ENCODE measurements around the gene YJEFN3.

YJEFN3 gene

DNA sequence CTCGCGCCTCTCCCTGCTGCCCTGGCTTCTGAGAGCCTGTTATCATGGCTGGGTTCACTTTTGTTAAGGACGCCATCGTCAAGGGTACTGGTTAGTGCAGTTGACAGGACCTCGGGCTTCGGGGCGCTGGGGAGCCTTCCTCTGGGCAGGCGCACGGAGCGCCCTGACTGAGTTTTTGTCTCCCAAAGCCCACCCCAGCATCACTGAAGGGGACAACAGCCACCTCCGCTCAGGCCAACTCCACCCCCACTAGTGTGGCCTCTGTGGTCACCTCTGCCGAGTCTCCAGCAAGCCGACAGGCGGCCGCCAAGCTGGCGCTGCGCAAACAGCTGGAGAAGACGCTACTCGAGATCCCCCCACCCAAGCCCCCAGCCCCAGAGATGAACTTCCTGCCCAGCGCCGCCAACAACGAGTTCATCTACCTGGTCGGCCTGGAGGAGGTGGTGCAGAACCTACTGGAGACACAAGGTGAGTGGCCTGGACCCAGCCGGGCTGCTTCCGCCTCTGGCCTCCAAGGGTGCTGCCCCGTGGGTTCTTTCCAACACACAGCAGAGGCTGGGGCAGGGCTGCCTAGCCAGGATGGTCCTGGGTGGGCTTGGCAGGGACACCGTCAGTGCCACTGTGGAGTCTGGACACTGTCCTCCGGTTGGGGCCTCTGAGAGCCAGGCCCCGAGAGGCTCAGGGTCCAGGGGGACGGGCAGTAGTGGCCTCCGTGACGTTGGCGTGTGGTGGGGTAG lies 30.3 kb upstream of the YJEFN3 start:
- DNase-seq, result no peak

DNA sequence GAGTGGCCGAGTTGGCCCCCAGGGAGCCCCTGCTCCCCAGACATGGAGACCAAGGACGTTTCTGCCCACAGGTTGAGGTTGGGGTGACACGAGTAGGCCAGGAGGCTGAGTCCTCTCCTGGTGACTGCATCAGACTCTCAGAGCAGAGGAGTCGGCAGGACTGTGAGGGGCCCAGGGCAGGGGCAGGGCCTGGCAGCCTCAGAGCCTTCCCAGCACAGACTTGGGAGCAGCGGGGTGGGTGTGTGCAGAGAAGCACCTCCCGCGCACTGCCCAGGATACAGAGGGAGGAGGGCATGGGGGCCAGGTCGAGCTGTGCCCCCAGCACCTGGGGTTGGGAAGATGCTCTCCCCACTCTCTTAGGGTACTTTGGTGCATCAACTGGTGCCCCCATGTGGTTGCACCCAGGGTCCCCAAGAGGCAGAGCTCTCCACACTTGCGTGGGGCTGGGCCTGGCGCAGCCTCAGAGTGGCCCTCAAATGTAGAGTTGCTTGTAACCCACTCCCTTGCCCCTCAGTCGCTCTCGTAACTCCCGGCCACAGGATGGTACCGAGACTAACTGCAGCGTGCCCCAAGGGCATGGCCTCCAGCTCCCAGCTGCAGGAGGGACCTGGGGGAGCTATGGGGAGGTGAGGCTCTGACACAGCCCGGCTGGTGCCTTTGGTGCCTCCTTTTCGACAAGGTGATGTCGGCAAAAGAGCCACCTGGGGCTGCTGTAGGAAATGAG lies 29.3 kb upstream of the YJEFN3 start:
- no peak for DNase-seq

DNA sequence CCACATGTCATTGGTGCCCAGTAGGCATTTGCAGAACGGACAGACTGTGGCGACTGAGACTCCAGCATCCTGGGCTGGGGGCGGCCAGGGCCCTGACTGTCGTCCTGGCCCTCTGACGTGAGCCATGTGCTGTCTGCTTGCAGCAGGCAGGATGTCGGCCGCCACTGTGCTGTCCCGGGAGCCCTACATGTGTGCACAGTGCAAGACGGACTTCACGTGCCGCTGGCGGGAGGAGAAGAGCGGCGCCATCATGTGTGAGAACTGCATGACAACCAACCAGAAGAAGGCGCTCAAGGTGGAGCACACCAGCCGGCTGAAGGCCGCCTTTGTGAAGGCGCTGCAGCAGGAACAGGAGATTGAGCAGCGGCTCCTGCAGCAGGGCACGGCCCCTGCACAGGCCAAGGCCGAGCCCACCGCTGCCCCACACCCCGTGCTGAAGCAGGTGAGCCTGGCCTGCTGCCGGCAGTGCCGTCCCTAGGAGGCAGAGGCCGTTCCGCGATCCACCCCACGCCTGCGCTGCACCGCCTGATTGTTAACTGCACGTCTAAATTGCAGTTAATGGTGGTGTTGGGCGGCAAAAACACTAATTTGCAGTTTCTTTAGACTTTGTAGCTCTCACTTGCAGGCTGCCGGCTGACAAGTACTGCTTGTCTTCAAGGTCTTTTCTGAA lies 27.6 kb upstream of the YJEFN3 start:
- no peak for DNase-seq

DNA sequence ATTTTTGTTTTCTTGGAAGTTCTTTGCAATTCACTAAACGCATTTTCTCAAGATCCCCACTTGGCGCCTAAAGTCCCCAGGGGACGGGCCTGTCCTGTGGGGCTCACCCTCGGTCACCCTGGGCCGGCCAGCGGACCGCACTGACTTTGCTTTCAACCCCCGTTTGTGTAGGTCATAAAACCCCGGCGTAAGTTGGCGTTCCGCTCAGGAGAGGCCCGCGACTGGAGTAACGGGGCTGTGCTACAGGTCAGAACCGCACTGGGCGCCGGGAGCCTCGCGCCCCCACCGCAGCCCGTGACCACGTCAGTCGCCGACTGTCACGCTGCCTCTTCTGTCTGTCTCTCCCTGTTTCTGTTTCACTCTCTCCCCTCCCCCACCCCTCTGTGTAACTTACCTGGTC lies 26.9 kb upstream of the YJEFN3 start:
- DNase-seq, result no peak

DNA sequence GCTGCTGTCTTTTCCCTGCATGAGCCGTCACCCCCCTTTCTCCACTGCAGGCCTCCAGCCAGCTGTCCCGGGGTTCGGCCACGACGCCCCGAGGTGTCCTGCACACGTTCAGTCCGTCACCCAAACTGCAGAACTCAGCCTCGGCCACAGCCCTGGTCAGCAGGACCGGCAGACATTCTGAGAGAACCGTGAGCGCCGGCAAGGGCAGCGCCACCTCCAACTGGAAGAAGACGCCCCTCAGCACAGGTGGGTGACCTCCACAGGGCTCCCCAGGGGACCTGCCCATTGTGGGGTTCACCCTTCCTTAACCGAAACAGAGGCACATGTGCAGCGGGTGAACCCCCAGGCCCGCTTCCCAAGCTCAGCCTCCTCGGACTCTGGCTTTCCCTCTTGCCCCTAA lies 26.4 kb upstream of the YJEFN3 start:
- no peak for DNase-seq

DNA sequence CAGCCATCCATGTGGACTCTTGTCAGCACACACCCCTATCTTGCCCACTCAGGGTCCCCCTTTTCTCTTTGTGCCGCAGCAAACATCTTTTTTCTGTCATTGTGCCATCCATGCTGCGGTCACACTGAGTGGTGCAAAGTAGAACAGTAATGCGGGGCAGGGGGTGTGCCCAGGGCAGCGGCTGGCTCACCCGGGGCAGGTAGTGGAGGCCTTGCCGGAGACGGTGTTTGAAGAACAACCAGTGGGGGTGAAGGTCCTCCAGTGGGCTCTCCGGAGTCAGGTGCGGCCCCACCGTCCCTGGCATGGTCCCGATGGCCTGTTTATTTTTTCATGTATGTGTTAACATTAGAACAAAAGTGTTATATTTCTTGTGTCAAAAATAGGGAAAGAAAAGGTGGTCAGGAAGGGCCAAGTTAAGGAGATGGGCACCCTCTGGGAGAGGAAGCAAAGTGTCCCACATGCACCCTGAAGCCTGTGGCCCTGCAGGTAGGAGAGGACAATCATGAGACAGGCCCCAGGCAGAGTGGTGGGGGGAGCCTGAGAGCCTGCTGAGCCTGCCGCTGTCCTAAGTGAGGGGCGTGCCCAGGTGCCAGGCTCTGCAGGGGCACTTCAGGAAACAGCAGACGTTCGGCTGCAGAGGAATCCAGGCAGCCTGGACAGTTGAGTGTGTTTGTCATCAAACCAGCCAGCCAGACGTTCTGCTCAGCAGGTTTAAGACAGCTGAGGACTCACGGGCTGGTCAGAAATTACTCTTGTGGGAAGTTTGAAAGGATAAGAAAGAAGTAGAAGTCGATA lies 25.7 kb upstream of the YJEFN3 start:
- no peak for DNase-seq

DNA sequence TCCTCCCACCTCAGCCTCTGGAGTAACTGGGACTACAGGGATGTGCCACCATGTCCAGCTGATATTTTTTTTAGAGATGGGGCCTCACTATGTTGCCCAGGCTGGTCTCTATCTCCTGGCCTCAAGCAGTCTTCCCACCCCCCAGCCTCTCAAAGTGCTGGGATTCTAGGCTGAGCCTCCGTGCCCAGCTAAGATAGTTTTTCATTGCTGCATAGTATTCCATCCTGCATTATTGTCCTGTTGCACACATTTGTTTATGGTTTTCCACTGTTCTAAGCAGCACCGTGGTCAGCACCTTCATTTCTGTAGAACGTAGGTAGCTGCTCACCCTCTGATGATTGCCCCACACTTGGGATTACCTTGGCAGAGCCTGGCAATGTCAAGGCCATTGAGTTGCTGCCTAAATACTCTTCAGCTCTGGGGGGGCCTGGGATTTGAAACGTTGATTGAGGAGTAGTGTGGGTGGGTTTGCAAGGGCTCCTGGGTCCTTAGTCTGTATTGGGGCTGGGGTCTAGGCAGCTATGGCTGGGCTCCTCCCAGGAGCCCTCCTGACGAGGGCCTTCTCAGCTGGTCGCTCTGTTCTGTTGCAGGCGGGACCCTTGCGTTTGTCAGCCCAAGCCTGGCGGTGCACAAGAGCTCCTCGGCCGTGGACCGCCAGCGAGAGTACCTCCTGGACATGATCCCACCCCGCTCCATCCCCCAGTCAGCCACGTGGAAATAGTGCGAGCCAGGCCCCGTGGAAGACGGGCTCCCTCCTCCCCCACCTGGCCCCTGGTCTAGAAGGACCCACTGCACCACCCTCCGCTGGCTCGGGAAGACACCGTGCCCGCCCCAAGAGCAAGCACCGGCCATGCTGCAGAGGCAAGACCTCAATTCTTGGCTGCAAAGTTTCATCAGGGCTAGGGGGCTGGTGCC lies 23.7 kb upstream of the YJEFN3 start:
- DNase-seq, result no peak

DNA sequence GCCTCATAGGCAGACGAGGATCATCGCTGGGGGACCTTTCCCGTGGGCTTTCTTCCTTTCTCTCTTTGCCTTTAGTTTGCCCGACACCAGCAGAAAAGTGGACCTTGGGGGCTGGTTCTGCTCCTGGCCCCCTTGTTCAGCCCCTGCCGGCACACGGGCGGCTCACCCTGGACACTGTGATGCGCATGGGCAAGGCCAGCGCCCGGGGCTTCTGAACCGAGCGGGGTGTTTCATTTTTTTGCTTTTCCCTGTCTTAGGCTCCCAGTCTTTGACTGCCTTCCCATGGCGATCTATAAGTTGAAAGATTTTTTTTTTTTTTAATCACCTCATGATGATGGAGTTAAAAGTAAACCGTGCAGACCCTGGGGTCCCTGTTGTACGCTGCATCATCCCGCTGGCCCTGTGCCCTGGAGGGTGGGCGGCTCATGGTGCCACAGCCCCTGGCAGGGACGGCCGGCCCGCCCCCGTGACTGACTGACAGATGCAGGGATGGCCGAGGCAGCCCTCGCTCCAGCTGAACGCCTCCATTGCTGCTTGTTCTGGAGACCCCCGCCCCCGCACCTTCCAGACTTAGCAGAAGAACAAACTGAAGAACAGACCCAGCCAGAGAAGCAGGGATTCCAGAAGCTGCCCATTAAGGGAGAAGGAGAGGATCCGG lies 22.9 kb upstream of the YJEFN3 start:
- DNase-seq, result no peak

DNA sequence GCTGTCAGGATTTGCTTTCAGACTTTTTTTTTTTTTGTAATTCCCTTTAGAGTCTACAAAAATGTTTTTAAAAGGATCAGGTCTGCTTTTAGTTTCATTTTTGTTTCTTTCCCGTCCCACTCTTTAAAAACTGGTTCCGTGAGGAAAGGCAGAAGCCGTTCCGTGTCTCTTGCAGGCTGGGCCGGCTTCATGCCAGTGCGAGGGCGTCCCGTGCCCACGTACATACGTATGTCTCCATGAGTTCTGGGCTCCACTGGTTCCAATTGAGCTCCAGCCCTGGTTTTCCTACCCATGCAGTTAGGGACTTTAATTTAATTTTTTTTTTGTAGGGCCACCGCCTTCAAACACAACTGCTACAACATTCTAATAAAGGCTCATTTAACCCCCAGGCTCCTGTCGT lies 22.1 kb upstream of the YJEFN3 start:
- DNase-seq, result no peak

DNA sequence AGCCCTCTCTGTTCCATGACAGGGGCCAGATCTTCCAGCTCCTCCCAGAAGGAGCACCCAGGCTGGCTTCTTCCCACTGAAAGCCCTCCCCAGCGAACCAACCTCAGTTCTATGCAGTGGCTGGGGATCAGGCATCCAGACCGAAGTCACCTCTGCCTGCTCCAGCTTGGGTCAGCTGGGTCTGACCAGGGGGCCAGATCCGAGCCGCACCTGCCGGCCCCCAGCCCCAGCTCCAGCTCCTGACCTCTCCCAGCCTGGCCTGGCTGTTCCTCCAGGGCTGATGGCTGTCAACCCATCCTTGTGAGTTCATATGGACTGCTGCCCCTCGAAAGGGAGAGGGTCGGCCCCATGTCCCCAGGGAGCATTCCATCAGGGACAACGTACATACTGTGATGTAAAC lies 21.4 kb upstream of the YJEFN3 start:
- DNase-seq, result no peak

DNA sequence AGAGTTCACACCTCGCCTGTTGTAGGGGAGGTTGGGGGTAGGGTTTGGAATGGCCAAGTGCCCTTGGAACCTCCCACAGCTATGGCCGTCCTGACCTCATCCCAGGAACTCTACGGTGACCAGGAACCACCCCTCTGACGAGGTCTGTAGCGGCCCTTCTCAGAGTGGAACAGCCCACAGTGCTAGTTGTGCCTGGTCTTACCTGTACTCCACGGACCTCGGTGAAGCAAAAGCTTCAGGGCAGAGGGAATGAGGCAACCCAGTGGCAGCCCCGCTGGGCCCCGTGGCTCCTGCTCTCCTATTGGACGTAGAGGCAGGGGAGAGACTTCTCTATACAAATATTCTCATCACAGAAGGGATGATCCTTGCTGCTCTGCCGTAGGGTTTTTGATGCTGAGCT lies 20.5 kb upstream of the YJEFN3 start:
- no peak for DNase-seq

DNA sequence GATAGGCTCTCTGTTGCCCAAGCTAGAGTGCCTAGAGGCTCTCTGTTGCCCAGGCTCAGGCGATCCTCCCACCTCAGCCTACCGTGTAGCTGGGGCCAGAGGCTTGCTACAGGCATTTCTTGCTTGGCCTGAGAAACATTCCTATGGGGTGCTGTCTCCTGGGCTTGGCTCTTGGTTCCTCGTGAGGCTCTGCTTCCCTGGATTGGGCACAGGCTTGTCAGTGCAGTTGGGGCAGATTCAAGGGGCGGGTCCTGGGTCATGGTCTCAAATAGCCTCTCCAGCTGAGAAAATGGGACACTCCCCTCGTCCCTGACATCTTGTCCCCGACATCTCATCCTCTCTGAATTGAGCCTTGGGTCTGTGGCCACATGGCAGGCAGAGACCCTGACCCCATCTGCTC lies 18.3 kb upstream of the YJEFN3 start:
- no peak for DNase-seq

DNA sequence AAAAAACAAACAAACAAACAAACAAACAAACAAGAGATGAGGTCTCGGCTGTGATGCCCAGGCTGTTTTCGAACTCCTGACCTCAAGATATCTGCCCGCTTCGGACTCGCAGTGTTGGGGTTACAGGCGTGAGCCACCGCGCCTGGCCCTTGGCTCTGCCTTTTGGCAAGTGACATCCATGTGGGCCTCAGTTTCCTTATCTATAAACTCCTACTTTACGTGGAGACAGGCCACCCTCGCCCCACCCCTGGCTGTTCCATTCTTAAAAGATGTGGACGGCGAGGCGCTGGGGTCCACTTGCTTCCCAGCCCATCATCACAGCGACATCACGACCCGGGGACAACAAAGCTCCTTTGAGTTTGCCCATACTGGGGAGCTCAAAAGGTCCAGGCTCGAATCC lies 15.0 kb upstream of the YJEFN3 start:
- no peak for DNase-seq

DNA sequence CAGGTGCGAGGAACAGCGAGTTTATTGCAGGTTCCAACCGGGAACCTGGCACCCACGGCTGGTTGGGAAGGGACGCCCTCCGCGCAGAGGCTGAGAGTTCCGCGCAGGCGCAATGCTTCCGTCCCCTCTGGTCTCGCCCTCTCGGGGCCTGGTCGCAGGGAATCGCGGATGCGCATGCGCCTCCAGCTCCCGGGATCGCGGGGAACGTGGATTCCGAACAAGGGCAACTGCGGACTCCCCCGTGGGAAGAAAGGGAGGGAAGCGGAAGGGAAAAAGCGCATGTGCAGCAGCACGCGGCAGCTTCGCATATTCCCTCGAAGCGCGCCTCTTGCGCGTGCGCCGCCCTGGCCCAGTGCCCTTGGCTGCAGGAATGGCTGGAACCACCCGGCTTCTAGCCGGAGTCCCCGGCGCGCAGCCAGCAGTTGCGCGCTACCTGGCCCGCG lies 14.5 kb upstream of the YJEFN3 start:
- no peak for DNase-seq

DNA sequence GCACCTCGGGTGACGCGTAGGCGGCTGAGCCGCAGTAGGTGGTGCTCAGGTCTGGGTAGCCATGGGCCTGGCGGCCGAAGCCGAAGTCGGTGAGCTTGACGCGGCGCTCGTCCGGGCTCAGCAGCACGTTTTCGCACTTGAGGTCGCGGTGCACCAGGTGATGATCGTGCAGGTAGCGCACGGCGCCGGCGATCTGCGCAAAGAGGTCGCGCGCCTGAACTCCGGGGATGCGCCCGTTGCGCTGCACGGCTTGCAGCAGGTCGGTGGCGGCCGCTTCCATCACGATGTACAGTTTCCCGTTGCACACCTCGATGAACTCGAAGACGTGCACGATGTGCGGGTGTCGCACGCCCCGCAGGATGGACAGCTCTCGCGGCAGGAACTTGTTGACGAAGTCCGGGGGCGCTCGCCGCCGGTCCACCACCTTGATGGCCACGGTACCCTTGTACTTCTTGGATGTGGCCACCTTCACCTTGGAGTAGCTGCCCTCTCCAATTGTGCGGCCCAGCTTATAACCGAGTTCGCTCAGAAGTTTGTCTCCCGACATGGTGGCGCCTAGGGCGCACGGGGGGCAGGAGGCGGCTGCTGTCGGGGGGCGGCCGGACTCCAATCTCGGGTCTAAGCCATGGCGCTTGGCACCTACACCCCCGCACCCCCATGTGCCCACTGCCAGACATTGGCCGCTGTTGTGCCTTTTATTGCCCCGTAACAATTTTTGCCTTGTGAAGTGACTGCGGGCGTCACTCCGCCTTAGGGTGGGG lies 13.7 kb upstream of the YJEFN3 start, which contains the start of gene TSSK6:
TSS of gene TSSK6 (minus strand) at position 668 of the 761 bp plus-strand sequence. CDS start at position 547, 121 bp downstream.
- no peak for DNase-seq

DNA sequence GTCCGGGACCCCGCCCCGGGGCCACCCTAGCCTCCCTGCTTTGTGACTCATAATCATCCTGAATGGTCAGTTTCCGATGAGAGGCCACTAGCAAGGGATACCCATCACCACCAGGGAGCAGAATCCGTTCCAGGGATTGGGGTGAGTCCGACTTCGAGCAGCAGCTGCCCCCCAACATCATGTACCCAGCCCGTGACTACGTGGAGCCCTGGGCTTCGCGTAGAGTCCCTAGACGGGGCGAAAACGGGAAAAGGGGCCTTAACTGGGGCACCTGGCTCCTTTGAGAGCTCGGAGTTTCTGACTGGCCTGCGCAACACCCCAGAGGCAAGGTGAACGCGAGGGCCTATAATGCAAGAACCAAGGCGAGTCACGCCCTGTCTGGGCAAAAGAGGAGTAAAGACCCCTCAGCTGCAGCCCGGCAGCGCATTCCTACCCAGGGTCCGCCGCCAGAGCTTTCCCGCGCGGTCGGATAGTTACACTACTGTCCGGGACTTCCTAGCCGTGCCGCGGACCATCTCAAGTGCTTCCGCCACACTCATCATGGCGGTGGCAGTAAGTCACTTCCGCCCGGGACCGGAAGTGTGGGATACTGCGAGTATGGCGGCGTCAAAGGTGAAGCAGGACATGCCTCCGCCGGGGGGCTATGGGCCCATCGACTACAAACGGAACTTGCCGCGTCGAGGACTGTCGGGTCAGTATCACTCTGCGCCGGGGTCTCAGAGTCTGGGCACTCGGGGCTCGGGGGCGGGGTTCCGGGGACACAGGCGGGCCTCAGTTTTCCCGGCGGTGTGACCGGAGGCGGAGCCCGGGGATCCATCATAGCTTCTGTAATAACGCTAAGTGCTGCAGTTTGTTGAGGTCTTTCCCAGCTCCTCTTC lies 12.8 kb upstream of the YJEFN3 start, which contains the start of gene NDUFA13:
TSS of gene NDUFA13 (plus strand) at position 584 of the 878 bp plus-strand sequence. CDS start at position 598, 14 bp downstream.
- peak; percentile 94 for DNase-seq

DNA sequence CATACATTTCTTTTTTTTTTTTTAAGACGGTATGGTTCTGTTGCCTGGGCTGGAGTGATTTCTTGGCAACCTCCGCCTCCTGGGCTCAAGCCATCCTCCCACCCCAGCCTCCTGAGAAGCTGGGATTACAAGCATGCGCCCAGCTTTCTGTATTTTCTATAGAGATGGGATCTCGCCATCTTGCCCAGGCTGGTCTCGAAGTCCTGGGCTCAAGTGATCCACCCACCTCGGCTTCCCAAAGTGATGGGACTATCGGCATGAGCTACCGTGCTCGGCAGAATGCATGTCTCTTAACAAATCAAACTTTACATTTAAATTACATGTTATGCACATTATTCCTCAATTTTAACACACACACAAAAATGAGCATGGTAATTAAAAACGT lies 11.5 kb upstream of the YJEFN3 start:
- no peak for DNase-seq

DNA sequence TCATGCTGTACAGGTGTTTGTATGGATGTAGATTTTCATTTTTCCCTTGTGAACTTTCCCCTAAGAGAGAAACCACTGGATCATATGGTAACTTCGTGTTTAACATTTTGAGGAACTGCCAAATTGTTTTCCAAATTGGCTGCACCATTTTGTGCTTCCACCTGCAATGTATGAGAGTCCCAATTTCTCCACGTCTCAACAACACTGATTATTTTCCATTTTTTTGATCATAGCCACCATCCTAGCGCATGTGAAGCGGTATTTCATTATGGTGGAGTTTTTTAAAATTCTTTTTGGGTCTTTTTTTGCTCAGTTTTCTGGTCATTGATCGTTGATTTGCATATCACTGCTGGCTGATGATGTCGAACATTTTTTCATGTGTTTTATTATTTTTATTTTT lies 7.7 kb upstream of the YJEFN3 start:
- no peak for DNase-seq

DNA sequence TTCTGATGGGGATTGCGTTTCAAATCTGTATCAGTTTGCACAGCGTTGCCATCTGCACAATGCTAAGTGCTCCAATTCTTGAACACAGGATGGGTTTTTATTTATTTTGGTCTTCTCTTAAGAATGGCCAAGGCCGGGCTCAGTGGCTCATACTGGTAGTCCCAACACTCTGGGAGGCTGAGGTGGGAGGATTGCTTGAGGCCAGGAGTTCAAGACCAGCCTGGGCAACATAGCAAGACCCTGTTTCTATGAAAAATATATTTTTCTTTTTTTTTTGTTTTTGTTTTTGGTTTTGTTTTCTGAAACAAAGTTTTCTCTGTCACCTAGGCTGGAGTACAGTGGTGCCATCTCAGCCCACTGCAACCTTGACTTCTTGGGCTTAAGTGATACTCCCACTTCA lies 5.5 kb upstream of the YJEFN3 start:
- DNase-seq, result no peak

Measured in stimulated activated CD4-positive, alpha-beta T cell treated with anti-CD3 and anti-CD28 coated beads, Interleukin-4, amount 100 ng/mL, for 24 hours (primary cell).